Right lobe of liver (tissue), 6 donors: ENCODE measurements around the gene CEPT1. TPM values are rescaled to one million over a fixed set of nuclear protein-coding genes. Genes with fewer than 3 reads are reported as not detected.
A peak's percentile ranks its signal among the peaks of the same experiment; 100 is the strongest.

Experiments
- ATAC-seq, 4 donors: fragments of 200-7000 bp; cut with Tn5 transposase; one replicate each; pipeline ENCODE4 v1.9.1; 2020; ENCODE audit warnings: mild to moderate bottlenecking in 4 of 4, moderate library complexity in 4 of 4
- DNase-seq, 3 donors: peaks; one replicate each; pipeline ENCODE4 v3.0.0-alpha.2; 2020
- H3K27ac ChIP-seq, 3 donors: fragments of 200-600 bp; one replicate each; pipeline ENCODE4 v1.8.0; 2022
- H3K27me3 ChIP-seq, 2 donors: fragments of 200-600 bp; one replicate each; pipeline ENCODE4 v1.8.0; 2022
- H3K36me3 ChIP-seq, 4 donors: fragments of 200-600 bp; sonication (generic) in 1 of 4; one replicate each; pipeline versions ENCODE4 v1.5.1 to v1.8.0; 2017 to 2022; ENCODE audit warnings: control low read depth in 1 of 4
- H3K4me1 ChIP-seq, 4 donors: fragments of 200-600 bp; sonication (generic) in 1 of 4; one replicate each; pipeline versions ENCODE4 v1.5.1 to v1.8.0; 2017 to 2022; ENCODE audit warnings: control low read depth in 1 of 4
- H3K4me3 ChIP-seq, 3 donors: fragments of 200-600 bp; one replicate each; pipeline ENCODE4 v1.8.0; 2022
- H3K9me3 ChIP-seq, 4 donors: fragments of 200-600 bp; sonication (generic) in 1 of 4; one replicate each; pipeline versions ENCODE4 v1.5.1 to v1.8.0; 2017 to 2022; ENCODE audit warnings: control low read depth in 1 of 4
- CTCF ChIP-seq, 4 donors: fragments of 200-600 bp in 3 of 4; fragments of 450-650 bp in 1 of 4; IDR thresholded peaks; one replicate each; pipeline versions ENCODE4 v1.5.1 to v1.8.0; 2016 to 2022; ENCODE audit warnings: antibody characterized with exemption in 4 of 4, mild to moderate bottlenecking in 2 of 4
- POLR2A ChIP-seq: fragments of 450-650 bp; IDR thresholded peaks from one replicate; pipeline ENCODE4 v1.6.1; 2017; ENCODE audit warnings: antibody characterized with exemption, mild to moderate bottlenecking
- WGBS: methylation state at CpG from one replicate; pipeline ENCODE4 v1.1.6; 2018; ENCODE audit warnings: low coverage, low lambda C conversion rate; ENCODE audit not compliant: insufficient coverage; ENCODE audit errors: missing lambda C conversion rate; 5-methylcytosine and 5-hydroxymethylcytosine counted together
- intact Hi-C, 2 donors: fragments of 100-400 bp; cut with DNase I; formaldehyde crosslinking; loops; one replicate each; pipeline versions ENCODE4 v1.11.2 to v1.14.1; 2022
- total RNA-seq, 6 experiments: library from RNA; depleted of rRNA in 2 of 6; stranded (reverse); fragments of >200 nt in 2 of 6; fragmentation: NEBNext Ultra II Directional in 3 of 6; extraction: Animal tissue kit (Norgen Biotek cat#: 25700) in 3 of 6; gene quantifications; one replicate each; pipeline versions ENCODE4 v1.1.0 to v1.2.4, GENCODE V29; 2016 to 2023
- donor health status: DM: no; HTN: yes; CAD: no.
- donor health status: DM: no; HTN: no; CAD: no.
- donor health status: DM: no; HTN: no; CAD: no.
- donor health status: DM: no; HTN: yes; CAD: no.
- donor health status: DM: no; HTN: yes; CAD: no.

CEPT1 gene
- total RNA-seq, 6 experiments from 2014 or later: 21.9 to 35.0 (median 27.8) TPM

- H3K27me3 ChIP-seq: no peaks in the 10 kb centered on the region
- WGBS: 45% methylated on average over 4 of the region's 4 CpGs
- TF ChIP-seq POLR2A (no peak), CTCF (IDR thresholded peaks at IDR 0.05) (no peak)
- ATAC-seq (peak in 3 of 4 donors; percentile 1 to 21 (median 20)), DNase-seq (no peak)
- intact Hi-C loops: no loop called here
- no peaks in the 10 kb centered on the region for H3K9me3 ChIP-seq
- H3K36me3 ChIP-seq: peaks cover 0 to 7% (median 0%) of the 10 kb centered on the region in 4 donors
- H3K4me3 ChIP-seq: no peak overlapping the region
- H3K4me1 ChIP-seq: peaks cover 0 to 78% (median 37%) of the 10 kb centered on the region in 4 donors
- H3K27ac ChIP-seq: peak overlapping the region in 2 of 3 donors; percentile 48 to 51
Observed at GRCh38 chr1:111195002-111195684, 55.1 kb downstream of the CEPT1 start.

- no peaks in the 10 kb centered on the region for H3K27me3 ChIP-seq
- H3K36me3 ChIP-seq: peaks cover 0 to 7% (median 0%) of the 10 kb centered on the region in 4 donors
- H3K4me1 ChIP-seq: peaks cover 0 to 78% (median 36%) of the 10 kb centered on the region in 4 donors
- TF ChIP-seq POLR2A: no peak
- no peak for TF ChIP-seq CTCF (IDR thresholded peaks at IDR 0.05)
- ATAC-seq (no peak), DNase-seq (no peak)
- WGBS: 79% methylated on average over 2 of the region's 2 CpGs
- H3K4me3 ChIP-seq: no peak overlapping the region
- no peak overlapping the region for H3K27ac ChIP-seq
- intact Hi-C loops: no loop called here
- H3K9me3 ChIP-seq: no peaks in the 10 kb centered on the region
Observed at GRCh38 chr1:111196213-111196612, 56.2 kb downstream of the CEPT1 start.

GRCh38 chr1:111197598-111198284, 57.7 kb downstream of the CEPT1 start:
- H3K27ac ChIP-seq: peak overlapping the region in 1 of 3 donors; percentile 71
- TF ChIP-seq POLR2A (no peak), CTCF (IDR thresholded peaks at IDR 0.05) (peak in 2 of 4 donors; percentile 14 to 31)
- DNase-seq: no peak
- H3K27me3 ChIP-seq: no peaks in the 10 kb centered on the region
- peaks cover 0 to 7% (median 0%) of the 10 kb centered on the region in 4 donors for H3K36me3 ChIP-seq
- ATAC-seq: peak in 1 of 4 donors; percentile 17
- no CpG with 5 or more reads among the region's 6 CpGs for WGBS
- no peaks in the 10 kb centered on the region for H3K9me3 ChIP-seq
- intact Hi-C loops: no loop called here
- H3K4me3 ChIP-seq: peak overlapping the region in 1 of 3 donors; percentile 32
- H3K4me1 ChIP-seq: peaks cover 0 to 78% (median 34%) of the 10 kb centered on the region in 4 donors

- Histone ChIP-seq H3K27me3 (no peaks in the 10 kb centered on the region), H3K36me3 (peaks cover 0 to 7% (median 0%) of the 10 kb centered on the region in 4 donors), H3K9me3 (no peaks in the 10 kb centered on the region), H3K27ac (peak overlapping the region; percentile 52 to 71 (median 62)), H3K4me3 (peak overlapping the region; percentile 2 to 32 (median 6)), H3K4me1 (peaks cover 0 to 73% (median 32%) of the 10 kb centered on the region in 4 donors)
- DNase-seq (no peak), ATAC-seq (no peak)
- 50% methylated on average over 2 of the region's 5 CpGs for WGBS
- no peak for TF ChIP-seq CTCF (IDR thresholded peaks at IDR 0.05)
- no peak for TF ChIP-seq POLR2A
- intact Hi-C loops: no loop called here
Observed at GRCh38 chr1:111198836-111199235, 58.8 kb downstream of the CEPT1 start.
